GM19193 (cell line): ENCODE measurements around the gene QSOX1.

Experiments
- POLR2A ChIP-seq: IDR thresholded peaks from 4 replicates; pipeline ENCODE4 v1.6.1; 2011; ENCODE audit not compliant: insufficient read depth, insufficient read length; ENCODE audit errors: extremely low read depth

Gene QSOX1

GRCh38 chr1:180249725-180250498 is 95.2 kb downstream of the QSOX1 start:
- no peak for TF ChIP-seq POLR2A

GRCh38 chr1:180250499-180250770 is 95.8 kb downstream of the QSOX1 start:
- TF ChIP-seq POLR2A: no peak

- no peak for TF ChIP-seq POLR2A
Observed at GRCh38 chr1:180250883-180251509, 96.3 kb downstream of the QSOX1 start.

GRCh38 chr1:180251526-180252305 is 97.0 kb downstream of the QSOX1 start:
- no peak for TF ChIP-seq POLR2A

- no peak for TF ChIP-seq POLR2A
Observed at GRCh38 chr1:180252638-180253536, 98.2 kb downstream of the QSOX1 start.
